OCI-LY7 (cell line): ENCODE measurements around the gene SLC25A45. TPM values are rescaled to one million over a fixed set of nuclear protein-coding genes. Genes with fewer than 3 reads are reported as not detected.

Experiments
- BruUV-seq: library from RNA; stranded (reverse); fragments of 400-500 nt; replicated peaks from 2 replicates; lab custom pipeline; 2021; lab: Mats Ljungman, UMichigan
- CTCF ChIA-PET: fragments of 300-600 bp; sonication (Branson Sonifier 250); formaldehyde crosslinking; loops from one replicate; lab custom pipeline; 2022; ENCODE audit warnings: antibody characterized with exemption; ENCODE audit not compliant: unreplicated experiment; lab: Charles Lee
- POLR2A ChIA-PET: fragments of 300-600 bp; sonication (Branson Sonifier 250); formaldehyde crosslinking; loops from one replicate; lab custom pipeline; 2022; ENCODE audit warnings: antibody characterized with exemption; lab: Charles Lee
- DNase-seq: peaks from one replicate; pipeline ENCODE4 v3.0.0-alpha.2; 2015; ENCODE audit warnings: low spot score
- H2AFZ ChIP-seq: fragments of 200-600 bp; sonication (generic), shearing (Covaris generic); 2 replicates; pipeline ENCODE4 v1.6.1; 2014; ENCODE audit warnings: mild to moderate bottlenecking, antibody characterized with exemption, low read length, moderate library complexity
- H3K27ac ChIP-seq: fragments of 200-600 bp; sonication (generic); 2 replicates; pipeline ENCODE4 v1.5.1; 2014; ENCODE audit warnings: mixed run types, low read depth, mild to moderate bottlenecking, moderate library complexity, low read length, inconsistent platforms; ENCODE audit not compliant: poor library complexity, severe bottlenecking
- H3K36me3 ChIP-seq: fragments of 200-600 bp; sonication (generic); 2 replicates; pipeline ENCODE4 v1.6.1; 2014; ENCODE audit warnings: mild to moderate bottlenecking, antibody characterized with exemption, low read length, moderate library complexity, mixed read lengths; ENCODE audit not compliant: insufficient read depth
- H3K4me1 ChIP-seq: fragments of 200-600 bp; sonication (generic); 2 replicates; pipeline ENCODE4 v1.5.1; 2014; ENCODE audit warnings: mild to moderate bottlenecking, low read length; ENCODE audit not compliant: insufficient read depth, poor library complexity, severe bottlenecking
- H3K4me2 ChIP-seq: fragments of 200-600 bp; sonication (generic); 2 replicates; pipeline ENCODE4 v1.6.1; 2014; ENCODE audit warnings: mild to moderate bottlenecking, low read length
- H3K4me3 ChIP-seq: fragments of 200-600 bp; sonication (generic); 2 replicates; pipeline ENCODE4 v1.5.1; 2014; ENCODE audit warnings: mild to moderate bottlenecking, low read depth, low read length; ENCODE audit not compliant: poor library complexity, severe bottlenecking
- H3K79me2 ChIP-seq: fragments of 200-600 bp; sonication (generic); 2 replicates; pipeline ENCODE4 v1.6.1; 2016; ENCODE audit warnings: low read depth, mild to moderate bottlenecking, low read length, moderate library complexity, mixed read lengths; ENCODE audit not compliant: insufficient read depth
- H3K9me2 ChIP-seq: fragments of 200-600 bp; sonication (generic); 2 replicates; pipeline ENCODE4 v1.6.1; 2016; ENCODE audit warnings: mild to moderate bottlenecking, low read length, mixed read lengths; ENCODE audit not compliant: insufficient read depth
- H3K9me3 ChIP-seq: fragments of 200-600 bp; sonication (generic); 2 replicates; pipeline ENCODE4 v1.6.1; 2014; ENCODE audit warnings: mild to moderate bottlenecking, mixed run types, low read length, mixed read lengths
- H4K20me1 ChIP-seq: fragments of 200-600 bp; sonication (generic); 2 replicates; pipeline ENCODE4 v1.6.1; 2014; ENCODE audit warnings: mild to moderate bottlenecking, antibody characterized with exemption, low read length, moderate library complexity, mixed read lengths; ENCODE audit not compliant: insufficient read depth
- EZH2phosphoT487 ChIP-seq: fragments of 200-600 bp; sonication (generic); IDR thresholded peaks from 2 replicates; pipeline ENCODE4 v1.6.1; 2018; ENCODE audit warnings: low read depth, borderline replicate concordance, mild to moderate bottlenecking, mixed run types, antibody characterized with exemption, low read length, moderate library complexity, mixed read lengths
- intact Hi-C: fragments of 100-400 bp; cut with micrococcal nuclease; formaldehyde crosslinking; loops from one replicate; pipeline ENCODE4 v1.10.0; 2022; ENCODE audit not compliant: unreplicated experiment
- total RNA-seq, 2 experiments: library from RNA; depleted of rRNA in 1 of 2; stranded (reverse); fragments of >200 nt in 1 of 2; shearing (Covaris generic) in 1 of 2; gene quantifications; 2 replicates each; pipeline ENCODE4 v1.2.3, GENCODE V29; 2014 to 2022
- TF ChIP-seq, protein P1 (sequence below): fragments of 200-600 bp; sonication (generic); conservative IDR thresholded peaks from 2 replicates; pipeline ENCODE4 v1.5.1; 2014; ENCODE audit warnings: mild to moderate bottlenecking, antibody characterized with exemption, low read length, moderate library complexity, mixed read lengths

Gene SLC25A45
- total RNA-seq, 2 experiments from 2014 or later: 7.0 to 20.7 TPM

GRCh38 chr11:65401803-65402248 is 19.4 kb upstream of the SLC25A45 start:
- Histone ChIP-seq H3K36me3 (peaks cover 68% of the 10 kb centered on the region), H3K4me2 (no peak overlapping the region), H3K9me2 (no peaks in the 10 kb centered on the region), H4K20me1 (0 out of 2 replicates have a peak, but pooled peaks cover 4% of the 10 kb centered on the region), H3K27ac (no peak overlapping the region), H3K4me1 (peaks cover 38% of the 10 kb centered on the region), H3K4me3 (no peak overlapping the region), H2AFZ (no peak overlapping the region), H3K9me3 (no peaks in the 10 kb centered on the region), H3K79me2 (no peaks in the 10 kb centered on the region)
- ChIA-PET CTCF (no interaction called here), POLR2A (interaction anchor here (0.7 to 1.7 kb wide), 4 partner anchors 9 to 105 kb away, joined by 3 to 9 read pairs (median 4); no protein-coding TSS in a partner anchor)
- intact Hi-C loops: loop anchor here (2.0 kb wide), 1 partner anchor 15 kb away; the partner anchor contains the start of gene FRMD8
- no TSS peak for BruUV-seq
- no peak for DNase-seq
- no peak for TF ChIP-seq EZH2phosphoT487
- TF ChIP-seq, protein P1, sequence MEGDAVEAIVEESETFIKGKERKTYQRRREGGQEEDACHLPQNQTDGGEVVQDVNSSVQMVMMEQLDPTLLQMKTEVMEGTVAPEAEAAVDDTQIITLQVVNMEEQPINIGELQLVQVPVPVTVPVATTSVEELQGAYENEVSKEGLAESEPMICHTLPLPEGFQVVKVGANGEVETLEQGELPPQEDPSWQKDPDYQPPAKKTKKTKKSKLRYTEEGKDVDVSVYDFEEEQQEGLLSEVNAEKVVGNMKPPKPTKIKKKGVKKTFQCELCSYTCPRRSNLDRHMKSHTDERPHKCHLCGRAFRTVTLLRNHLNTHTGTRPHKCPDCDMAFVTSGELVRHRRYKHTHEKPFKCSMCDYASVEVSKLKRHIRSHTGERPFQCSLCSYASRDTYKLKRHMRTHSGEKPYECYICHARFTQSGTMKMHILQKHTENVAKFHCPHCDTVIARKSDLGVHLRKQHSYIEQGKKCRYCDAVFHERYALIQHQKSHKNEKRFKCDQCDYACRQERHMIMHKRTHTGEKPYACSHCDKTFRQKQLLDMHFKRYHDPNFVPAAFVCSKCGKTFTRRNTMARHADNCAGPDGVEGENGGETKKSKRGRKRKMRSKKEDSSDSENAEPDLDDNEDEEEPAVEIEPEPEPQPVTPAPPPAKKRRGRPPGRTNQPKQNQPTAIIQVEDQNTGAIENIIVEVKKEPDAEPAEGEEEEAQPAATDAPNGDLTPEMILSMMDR: no peak

DNA sequence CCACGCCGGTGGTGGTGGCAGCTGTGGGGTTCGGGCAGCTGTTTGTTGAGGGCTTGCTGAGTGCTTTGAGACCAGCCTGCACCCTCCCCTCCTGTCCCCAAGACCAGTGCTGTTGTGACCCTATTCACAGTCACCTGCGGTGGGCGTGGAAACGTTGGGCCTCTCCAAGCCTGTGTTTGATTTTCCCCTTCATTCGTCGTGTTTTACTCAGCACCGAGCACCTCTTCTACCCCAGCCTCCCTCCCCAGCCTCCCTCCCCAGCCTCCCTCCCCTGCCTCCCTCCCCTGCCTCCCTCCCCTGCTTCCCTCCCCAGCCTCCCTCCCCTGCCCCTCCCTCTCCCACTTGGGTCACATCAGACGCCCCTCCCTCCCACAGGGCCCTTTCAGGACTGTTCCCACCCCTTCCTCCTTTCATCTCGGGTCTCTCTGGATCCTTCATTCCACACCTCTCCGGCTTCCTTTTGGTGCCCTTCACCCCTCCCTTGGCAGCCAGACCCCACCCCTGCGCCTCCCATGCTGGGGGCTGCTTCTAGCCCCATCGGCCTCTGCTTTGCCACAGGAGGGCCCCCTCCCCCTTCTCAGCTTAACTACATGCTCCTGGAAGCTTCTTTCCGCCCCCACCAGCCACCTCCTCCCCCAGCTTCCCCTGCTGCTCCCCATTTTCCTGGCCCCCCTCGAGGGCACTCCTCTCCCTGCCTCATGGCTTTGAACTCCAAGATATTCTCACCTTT is 18.8 kb upstream of the SLC25A45 start:
- Histone ChIP-seq H4K20me1 (0 out of 2 replicates have a peak, but pooled peaks cover 4% of the 10 kb centered on the region), H3K9me3 (no peaks in the 10 kb centered on the region), H3K4me3 (no peak overlapping the region), H2AFZ (no peak overlapping the region), H3K79me2 (no peaks in the 10 kb centered on the region), H3K9me2 (no peaks in the 10 kb centered on the region), H3K36me3 (peaks cover 65% of the 10 kb centered on the region), H3K4me2 (no peak overlapping the region), H3K27ac (no peak overlapping the region), H3K4me1 (peaks cover 38% of the 10 kb centered on the region)
- intact Hi-C loops: no loop called here
- ChIA-PET CTCF (no interaction called here), POLR2A (interaction anchor here (0.7 to 1.3 kb wide), 2 partner anchors 8 to 105 kb away, joined by 3 read pairs; no protein-coding TSS in a partner anchor)
- BruUV-seq: no TSS peak
- DNase-seq: no peak
- TF ChIP-seq, protein P1: 0 out of 2 replicates have a peak, but pooled peaks have one; percentile 23
- no peak for TF ChIP-seq EZH2phosphoT487
